ENCODE measurements around the gene SCYGR5.

DNA sequence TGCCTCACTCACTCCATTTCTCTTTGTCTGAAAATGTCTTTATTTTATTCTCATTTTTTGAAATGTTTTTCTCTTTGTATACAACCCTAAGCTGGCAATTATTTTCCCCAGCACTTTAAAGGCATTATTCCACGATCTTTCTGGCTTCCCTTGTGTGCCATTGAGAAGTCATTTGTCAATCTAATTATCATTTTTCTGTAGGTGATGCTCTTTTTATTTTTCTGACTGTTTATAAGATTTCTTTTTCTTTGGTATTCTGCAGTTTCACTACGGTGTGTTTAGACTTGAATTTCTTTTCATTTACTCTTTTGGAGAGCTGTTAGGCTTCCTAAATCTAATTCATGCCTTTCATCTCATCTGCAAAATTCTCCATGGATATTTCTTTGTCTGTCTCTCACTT lies 41.2 kb upstream of the SCYGR5 start:
- no peak for TF ChIP-seq POLR2A (IDR thresholded peaks at IDR 0.05)
- TF ChIP-seq, protein P1, sequence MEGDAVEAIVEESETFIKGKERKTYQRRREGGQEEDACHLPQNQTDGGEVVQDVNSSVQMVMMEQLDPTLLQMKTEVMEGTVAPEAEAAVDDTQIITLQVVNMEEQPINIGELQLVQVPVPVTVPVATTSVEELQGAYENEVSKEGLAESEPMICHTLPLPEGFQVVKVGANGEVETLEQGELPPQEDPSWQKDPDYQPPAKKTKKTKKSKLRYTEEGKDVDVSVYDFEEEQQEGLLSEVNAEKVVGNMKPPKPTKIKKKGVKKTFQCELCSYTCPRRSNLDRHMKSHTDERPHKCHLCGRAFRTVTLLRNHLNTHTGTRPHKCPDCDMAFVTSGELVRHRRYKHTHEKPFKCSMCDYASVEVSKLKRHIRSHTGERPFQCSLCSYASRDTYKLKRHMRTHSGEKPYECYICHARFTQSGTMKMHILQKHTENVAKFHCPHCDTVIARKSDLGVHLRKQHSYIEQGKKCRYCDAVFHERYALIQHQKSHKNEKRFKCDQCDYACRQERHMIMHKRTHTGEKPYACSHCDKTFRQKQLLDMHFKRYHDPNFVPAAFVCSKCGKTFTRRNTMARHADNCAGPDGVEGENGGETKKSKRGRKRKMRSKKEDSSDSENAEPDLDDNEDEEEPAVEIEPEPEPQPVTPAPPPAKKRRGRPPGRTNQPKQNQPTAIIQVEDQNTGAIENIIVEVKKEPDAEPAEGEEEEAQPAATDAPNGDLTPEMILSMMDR (IDR thresholded peaks at IDR 0.05) = no peak
